GM18909 (cell line): ENCODE data around the gene SNPH.

Experiments
- ATAC-seq: cut with Tn5 transposase; IDR thresholded peaks from one replicate; pipeline ENCODE4 v1.9.1; 2021; ENCODE audit warnings: mild to moderate bottlenecking; ENCODE audit not compliant: unreplicated experiment, poor library complexity

The SNPH gene

GRCh38 chr20:1286267-1287024 is 20.4 kb downstream of the SNPH start:
- ATAC-seq: no peak

GRCh38 chr20:1287306-1287705 is 21.2 kb downstream of the SNPH start:
- no peak for ATAC-seq

- no peak for ATAC-seq
Observed at GRCh38 chr20:1287787-1288569, 21.9 kb downstream of the SNPH start.

GRCh38 chr20:1291191-1291741 is 25.2 kb downstream of the SNPH start:
- no peak for ATAC-seq

- ATAC-seq: no peak
Observed at GRCh38 chr20:1292620-1293019, 26.5 kb downstream of the SNPH start.

- ATAC-seq: no peak
Observed at GRCh38 chr20:1293641-1294379, 27.7 kb downstream of the SNPH start.

- ATAC-seq: no peak
Observed at GRCh38 chr20:1294497-1294896, 28.4 kb downstream of the SNPH start.

GRCh38 chr20:1295276-1295930 is 29.3 kb downstream of the SNPH start:
- no peak for ATAC-seq

GRCh38 chr20:1296117-1296610 is 30.1 kb downstream of the SNPH start:
- ATAC-seq: no peak

- ATAC-seq: no peak
Observed at GRCh38 chr20:1296922-1297321, 30.8 kb downstream of the SNPH start.

- no peak for ATAC-seq
Observed at GRCh38 chr20:1297486-1297885, 31.4 kb downstream of the SNPH start.

GRCh38 chr20:1298166-1298565 is 32.1 kb downstream of the SNPH start:
- ATAC-seq: no peak

- ATAC-seq: no peak
Observed at GRCh38 chr20:1298888-1299511, 32.9 kb downstream of the SNPH start.

GRCh38 chr20:1299522-1299921 is 33.4 kb downstream of the SNPH start:
- ATAC-seq: no peak

- ATAC-seq: no peak
Observed at GRCh38 chr20:1300083-1300840, 34.2 kb downstream of the SNPH start.

GRCh38 chr20:1301031-1301529 is 35.0 kb downstream of the SNPH start:
- ATAC-seq: no peak

- no peak for ATAC-seq
Observed at GRCh38 chr20:1302685-1303541, 36.8 kb downstream of the SNPH start.
